HG03045 (cell line): ENCODE results near the gene FGD4.
A peak's percentile ranks its signal among the peaks of the same experiment; 100 is the strongest.

Experiments
- ATAC-seq: cut with Tn5 transposase; IDR thresholded peaks from one replicate; pipeline ENCODE4 v1.9.1; 2021; ENCODE audit warnings: mild to moderate bottlenecking, moderate library complexity; ENCODE audit not compliant: unreplicated experiment

Gene FGD4

DNA sequence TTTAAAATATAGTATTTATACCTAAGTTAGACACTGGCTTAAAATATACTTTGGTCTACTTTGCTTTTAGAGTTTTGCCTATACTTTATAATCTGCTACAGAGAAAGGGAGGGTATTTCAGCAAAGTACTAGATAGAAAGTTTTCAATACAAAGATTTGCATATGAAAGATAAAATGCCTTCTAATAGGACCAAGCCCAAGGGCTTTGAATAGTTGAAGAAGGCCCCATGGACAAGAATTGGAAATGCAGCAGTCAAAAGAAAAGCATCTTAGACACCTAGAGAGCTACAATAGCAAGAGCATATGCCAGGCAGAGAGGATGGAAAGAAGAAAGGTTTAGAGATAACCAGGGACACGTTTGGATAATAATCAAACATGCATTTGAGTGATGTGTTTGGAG, 196.7 kb downstream of the FGD4 start:
- no peak for ATAC-seq

DNA sequence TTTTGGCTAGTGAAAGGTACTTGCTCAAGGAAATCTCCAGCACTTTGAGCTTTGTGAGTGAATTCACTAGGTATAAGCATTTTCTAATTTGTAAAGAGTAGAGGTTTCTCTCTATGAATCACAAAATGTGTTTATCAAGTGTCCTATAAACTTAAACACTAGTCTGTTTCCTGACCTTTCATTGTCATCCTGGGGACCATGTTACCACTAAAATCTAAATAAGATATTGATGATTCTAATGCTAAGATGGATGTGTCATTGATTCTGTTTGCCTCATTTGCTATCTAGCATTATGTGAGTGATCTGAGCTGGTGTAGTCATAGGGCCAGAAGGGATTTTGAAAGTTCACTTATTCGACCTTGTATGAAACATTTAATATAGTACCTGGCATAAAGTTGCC, 199.3 kb downstream of the FGD4 start:
- no peak for ATAC-seq

DNA sequence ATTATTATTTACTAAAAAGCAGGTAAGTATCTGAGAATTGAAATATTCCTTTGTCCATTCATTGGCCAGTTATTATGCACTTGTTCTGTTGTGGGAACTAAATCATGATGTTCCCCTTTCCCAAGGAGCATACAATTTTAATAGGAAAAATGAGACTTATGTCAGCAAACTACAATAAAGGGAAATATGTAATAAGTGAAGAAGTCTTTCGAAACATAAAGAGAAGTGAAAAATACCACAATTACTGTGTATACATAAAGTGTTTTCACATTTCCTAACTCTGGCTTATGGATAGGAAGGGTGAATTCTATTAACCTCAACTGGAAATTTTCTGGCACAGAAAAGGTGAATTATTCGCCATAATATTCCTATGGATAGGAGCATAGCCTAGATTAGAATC, 201.3 kb downstream of the FGD4 start:
- ATAC-seq = no peak

DNA sequence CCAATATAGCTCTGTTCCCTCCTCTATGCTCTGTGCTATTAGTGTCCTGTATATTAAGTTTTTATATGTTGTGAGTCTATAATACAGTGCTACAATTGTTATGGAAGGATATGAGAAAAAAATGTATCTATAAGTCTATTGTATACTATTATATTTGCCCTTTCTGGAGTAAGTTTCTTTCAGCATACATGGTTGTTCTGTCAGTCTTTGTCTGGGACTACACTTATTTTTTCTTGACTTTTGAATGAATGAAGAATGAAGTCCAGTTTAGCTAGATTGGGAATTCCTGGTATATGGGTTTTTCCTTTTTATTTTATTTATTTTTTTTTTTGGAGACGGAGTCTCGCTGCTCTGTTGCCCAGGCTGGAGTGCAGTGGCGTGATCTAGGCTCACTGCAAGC, 203.7 kb downstream of the FGD4 start:
- ATAC-seq = no peak

DNA sequence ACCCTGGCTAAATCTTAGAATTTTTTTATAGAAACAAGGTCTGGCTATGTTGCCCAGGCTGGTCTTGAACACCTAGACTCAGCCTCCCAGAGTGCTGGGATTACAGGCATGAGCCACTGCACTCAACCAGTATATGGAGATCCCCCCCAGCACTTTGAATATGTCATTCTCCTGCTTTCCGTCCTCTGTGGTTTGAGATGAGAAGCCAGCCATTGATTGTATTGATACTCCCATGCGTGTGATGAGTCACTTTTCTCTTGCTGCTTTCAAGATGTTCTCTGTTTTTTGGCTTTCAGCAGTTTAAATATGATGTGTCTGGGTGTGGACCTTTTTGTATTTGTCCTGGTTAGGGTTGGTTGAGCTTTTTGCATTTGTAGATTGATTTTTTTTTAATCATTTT, 204.5 kb downstream of the FGD4 start:
- ATAC-seq = peak; percentile 82

DNA sequence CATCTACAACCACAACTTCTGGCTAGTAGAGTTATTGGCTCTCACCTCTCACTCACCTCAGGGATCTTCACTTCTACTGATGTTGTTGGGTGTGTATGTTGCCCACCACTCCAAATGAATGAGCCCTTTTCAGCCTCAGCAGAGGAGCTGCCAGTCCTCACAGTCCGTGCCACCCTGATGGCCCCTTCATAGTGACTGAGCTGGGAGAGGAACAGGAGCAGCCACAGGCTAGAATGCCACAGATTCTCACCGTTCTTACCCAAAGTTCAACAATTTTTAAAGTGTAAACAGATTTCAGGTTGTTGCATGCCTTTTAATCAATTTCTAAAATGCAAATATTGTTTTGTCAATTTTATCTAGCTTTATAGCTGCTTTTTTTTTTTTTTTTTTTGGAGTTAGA, 205.2 kb downstream of the FGD4 start:
- ATAC-seq = no peak

DNA sequence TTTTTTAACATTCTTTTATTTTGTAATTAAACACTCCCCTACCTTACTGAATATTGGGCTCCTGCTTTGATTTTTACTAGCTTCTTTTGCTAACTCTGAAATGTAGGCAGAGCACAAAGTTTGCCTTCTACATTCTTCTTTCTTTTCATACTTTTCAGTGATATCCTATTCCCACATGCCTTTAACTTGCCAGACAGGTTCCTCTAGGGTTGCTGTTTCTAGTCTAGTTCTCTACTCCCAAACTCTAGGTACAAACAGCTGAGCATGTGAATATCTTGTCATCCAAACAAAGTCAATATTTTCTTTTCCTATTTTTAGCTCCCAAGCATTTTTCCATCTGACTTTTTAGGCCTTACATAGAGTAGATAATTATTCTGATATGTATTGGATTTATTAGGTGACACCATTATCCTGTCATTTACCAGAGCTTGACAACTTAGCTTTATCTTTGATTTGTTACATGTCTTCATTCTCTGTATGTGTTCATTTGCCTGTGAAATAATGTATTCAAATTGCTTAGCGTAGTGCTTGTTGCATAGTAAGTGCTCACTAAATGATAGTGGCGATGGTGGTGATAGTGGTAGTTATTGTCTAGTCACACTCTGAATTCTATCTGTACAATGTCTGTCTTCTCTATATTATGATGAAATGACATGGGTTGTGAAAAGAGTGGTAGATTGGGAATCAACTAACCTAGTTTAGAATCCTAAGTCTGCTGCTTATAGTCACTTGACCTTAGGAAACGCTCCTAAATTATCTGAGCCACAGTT, 206.2 kb downstream of the FGD4 start:
- ATAC-seq = no peak

DNA sequence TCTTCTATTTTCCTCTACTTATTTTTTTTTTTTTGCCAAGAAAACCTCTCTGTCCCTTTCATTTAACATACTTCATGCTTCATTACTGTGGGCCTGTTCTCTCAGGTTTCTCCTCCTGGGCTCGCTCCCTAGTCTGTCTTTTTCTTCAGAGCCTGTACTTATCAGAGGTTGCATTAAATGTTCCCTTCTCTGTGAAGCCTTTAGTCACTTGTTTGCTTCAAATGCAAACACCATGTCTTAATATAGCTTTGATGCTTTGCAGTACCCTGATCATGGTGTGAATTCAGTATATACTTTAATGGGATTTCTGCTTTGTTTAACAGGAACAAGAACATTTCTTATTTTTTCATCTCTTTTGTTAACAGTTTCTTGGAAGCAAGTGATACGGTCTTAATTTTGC, 207.1 kb downstream of the FGD4 start:
- no peak for ATAC-seq

DNA sequence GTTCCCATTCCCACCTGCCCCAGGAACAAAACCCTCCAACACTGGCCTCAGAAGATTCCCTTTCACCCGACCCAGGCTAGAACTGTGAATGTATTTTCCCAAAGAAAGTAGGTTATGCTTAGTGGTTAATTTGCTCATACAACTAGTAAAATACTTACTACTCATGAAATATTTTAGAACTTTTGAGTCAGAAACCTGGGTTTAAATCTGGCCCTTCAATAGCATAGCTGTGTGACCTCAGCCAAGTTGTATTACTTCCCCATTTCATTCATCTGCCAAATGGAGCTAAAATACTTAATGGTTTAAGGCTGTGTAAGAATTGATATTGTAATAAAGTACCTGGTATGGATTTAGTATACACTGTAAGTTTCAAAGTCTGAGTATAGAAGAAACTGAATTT, 210.6 kb downstream of the FGD4 start:
- ATAC-seq = no peak

DNA sequence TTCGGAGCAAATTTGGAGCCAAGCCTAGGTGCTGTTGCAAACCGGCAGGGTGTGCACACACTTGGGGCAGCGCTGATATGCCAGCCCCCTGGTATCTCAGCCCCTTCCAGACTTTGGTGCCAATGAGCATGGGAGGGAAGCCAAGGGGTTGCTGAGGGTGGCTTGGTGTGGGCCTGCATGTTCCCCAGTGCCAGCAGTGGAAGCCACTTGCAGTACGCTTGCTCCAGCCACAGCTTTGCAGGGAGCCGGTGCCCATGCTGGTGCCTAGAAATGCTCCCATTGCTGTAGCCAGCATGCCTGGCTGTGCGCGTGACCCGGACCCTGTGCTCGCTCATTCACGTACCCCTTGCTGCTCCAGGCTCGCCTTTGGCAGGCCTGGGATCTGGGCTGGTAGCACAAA, 212.6 kb downstream of the FGD4 start:
- no peak for ATAC-seq

DNA sequence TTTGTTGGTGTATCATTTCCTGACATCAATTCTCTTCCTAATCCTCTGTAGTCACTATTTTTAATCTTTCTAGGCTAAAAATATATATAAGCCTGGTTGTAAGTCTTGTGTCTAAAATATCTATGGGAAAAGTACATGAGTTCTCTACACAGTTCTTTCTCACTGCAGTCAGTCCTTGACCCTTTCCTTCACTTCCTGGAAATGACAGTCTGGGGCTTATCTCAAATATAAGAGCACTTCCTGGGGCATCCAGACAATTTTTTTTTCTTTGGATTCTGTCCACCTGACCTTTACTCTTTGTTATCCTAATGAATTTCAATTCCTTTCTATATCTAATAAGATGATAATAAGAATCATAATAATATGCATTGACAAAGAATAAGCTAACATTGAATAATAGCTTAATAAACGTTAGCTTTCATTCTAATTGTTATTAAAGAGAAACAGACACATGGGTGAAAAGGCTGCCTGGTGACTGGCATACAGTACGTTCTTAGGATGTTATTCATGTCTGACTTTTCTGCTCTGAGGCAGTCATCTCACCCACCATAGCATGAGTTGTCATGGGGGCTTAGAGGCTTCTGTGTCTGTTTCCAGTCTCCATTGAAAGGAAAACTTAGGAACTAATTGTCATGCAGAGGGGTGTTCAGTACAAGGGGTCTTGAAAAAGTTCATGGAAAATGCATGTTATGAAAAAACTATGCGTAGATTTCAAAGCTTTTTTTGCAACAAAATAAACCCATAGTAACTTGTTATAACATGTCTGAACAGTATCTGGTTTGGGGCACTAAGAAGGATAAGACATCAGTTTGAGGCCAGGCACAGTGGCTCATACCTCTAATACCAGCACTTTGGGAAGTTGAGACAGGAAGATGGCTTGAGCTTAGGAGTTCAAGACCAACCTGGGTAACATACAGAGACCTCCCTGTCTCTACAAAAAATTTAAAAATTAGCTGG, 213.6 kb downstream of the FGD4 start:
- no peak for ATAC-seq

DNA sequence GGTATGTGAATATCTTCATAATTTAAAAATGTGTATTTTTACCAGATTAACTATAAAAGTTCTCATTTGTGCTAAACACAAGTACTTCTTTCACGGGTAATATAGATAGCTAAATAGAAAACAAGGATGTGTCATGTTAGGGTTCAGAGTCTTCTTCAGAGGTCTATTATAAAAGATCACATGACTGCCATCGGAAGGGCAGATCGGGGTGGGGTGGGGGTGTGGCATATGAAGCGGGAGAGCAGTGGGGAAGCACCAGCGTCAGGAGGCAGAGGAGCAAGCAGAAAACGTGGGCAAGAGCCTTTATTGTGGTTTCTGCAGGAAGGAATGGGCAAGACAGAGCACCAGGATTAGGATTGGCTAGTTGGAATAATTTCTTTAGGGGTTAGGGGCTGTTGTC, 216.1 kb downstream of the FGD4 start:
- ATAC-seq = no peak

DNA sequence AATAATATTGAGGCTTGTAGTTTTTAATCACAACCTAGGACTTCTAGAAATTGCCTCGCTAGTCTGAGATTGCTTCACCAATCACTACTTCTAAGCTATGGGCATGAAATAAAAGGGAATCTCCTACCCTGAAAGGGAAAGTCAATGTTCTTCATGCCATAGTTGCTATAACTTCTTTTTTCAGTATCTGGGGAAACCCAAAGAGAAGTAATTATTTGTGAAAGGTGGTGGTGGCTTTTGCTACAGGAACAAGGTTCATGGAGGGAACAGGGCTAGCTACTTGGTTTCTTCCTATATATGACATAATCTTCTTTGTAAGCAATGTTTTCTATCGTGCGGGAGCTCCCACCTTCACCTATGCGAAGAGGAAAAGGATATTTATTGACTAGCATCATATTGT, 218.2 kb downstream of the FGD4 start:
- ATAC-seq = no peak

DNA sequence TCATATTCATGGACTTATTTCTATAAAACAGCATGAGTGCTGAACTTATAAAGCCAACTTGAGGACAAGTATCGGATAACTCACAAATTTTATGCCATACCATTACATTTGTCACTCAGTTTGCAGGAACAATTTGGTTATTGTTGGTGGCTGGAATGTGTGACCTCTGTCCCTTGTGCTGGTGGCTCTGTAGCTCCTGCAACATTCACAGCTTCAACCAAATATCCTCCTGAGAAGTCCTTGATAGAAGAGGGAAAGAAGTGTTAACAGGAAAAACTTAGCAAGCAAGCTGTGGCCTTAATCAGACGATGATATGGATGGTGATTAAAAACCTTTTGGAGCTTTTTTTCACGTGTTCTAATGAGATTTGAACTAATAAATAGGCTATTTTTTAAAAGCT, 218.8 kb downstream of the FGD4 start:
- no peak for ATAC-seq

DNA sequence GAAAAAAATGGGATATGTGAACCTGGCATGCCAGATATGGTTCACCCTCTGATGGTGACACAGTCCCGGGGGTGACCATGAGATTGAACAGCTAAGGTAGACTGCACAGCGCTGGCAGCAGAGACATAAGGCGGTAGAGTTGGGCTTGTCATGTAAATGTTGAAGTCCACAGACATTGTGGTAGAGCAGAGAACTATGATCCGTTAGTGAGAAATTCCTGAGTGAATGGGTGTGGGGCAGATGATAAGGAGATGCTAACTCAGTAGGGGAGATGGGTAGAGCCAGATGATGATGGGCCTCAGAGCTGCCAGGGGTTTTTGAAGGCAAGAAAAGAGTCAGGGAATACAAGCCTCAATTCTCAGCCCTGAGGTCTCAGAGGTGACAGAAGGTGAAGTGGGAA, 228.6 kb downstream of the FGD4 start:
- no peak for ATAC-seq

DNA sequence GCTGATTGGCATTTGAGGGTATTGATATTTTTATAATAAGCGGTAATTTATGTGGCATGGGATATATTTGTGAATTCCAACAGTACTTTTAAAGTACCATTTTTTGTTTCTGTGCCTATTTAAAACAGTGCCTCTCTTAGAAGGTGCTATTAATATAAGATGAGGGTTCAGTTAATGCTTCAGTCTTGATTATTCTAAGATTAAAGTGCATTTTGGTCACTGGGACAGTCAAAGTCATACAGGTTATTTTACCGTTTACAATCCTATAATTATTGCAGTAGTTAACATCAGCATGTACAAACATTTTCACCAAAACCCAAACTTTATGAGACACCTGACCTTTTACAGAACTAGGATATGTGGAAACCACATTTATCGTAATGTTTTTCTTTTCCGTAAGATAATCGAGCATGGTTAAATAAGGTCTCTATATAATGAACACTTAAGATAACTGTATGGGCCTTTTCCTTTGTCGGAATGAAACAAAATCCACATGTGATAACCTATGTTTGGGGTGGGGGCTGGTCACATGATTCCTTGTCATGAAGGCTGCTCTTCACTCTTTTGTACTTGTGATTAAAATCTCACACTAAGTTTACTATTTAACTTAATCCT, 242.0 kb downstream of the FGD4 start:
- no peak for ATAC-seq

DNA sequence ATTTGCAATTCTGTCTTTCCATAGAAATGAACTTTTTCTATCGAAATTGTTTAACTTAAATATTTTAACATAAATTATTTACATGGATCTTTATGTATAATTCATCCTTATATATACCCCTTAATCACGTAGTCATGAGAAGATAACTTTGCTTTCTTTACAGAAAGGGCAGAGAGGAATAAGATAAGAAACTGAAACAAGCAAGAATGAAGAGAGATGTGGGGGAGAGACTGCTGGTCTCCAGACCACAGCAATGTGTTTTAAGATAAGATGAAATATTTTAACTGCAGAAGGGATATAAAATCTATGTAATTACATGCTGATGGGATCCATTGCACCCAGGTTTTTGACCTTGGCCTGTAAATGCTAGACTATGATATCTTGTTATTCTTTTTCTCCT, 245.1 kb downstream of the FGD4 start:
- ATAC-seq = no peak

DNA sequence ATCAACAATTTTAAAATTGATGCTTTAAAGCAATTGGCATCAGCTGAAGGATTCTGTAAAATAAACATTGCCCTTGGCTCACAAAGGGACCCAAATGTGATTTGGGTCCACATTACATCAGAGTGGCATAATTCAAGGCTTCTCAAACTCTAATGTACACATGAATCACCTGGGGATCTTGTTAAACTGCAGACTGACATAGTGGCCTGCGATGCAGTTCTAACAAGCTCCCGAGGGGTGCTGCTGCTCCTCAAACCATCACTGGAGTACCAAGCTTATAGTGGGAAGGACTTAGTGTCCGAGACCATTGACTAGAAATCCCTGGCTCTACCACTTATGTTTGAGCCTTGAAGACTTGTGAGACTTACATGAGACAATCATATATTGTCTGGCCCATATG, 247.9 kb downstream of the FGD4 start:
- ATAC-seq = no peak

DNA sequence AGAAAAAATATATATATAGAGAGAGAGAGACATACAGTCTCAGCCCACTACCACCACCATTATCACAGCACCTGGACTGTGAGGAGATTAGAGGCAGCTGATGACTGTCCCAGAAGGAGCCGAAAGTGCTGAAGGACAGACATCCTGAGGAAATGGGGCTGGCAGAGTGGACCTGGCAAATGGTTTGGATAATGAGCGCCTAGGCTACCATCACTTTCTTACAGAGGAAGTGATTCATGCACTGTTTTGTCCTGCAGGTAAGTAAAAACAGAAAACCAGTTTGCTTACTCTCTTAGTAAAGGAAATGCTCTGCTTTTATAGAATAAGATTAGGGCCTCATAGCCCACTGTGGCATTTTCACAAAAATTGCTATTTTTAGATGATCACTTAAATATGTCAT, 251.2 kb downstream of the FGD4 start:
- no peak for ATAC-seq

DNA sequence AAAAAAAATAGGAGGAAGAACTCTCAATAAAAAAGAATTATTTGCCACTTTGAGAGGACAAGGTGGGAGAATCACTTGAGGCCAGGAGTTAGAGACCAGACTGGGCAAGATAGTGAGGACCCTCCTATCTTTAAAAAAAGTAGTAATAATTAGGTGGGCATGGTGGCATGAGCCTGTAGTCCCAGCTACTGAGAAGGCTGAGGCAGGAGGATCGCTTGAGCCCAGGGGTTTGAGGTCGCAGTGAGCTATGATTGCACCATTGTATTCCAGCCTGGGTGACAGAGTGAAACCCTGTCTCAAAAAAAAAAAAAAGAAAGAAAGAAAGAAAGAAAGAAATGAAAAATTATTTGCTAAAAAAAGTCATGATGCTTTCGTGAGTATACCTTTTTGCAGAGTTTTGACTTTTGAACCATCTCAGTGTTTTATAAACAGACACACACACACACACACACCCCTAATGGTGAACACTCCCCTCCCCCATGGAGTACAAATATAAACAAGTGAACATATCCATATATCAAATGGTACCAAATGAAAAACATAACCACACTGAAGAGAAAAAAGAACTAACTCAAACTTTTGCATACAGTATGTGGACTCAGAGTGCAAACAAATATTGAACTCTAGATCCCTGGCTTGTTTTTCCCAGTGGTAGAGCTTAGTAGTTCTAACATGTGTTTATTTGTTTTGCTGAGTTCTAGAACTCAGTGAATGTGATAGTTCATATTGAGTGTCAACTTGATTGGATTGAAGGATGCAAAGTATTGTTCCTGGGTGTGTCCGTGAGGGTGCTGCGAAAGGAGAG, 252.0 kb downstream of the FGD4 start:
- ATAC-seq = no peak

DNA sequence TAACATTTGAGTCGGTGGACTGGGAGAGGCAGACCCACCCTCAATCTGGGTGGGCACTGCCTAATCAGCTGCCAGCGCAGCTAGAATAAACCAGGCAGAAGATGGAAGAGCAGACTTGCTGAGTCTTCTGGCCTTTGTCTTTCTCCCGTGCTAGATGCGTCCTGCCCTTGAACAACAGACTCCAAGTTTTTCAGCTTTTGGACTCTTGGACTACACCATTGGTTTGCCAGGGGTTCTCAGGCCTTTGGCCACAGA, 252.5 kb downstream of the FGD4 start:
- ATAC-seq = no peak
